Thyroid gland (tissue), 4 donors: ENCODE data around the gene MRPS5. TPM values are rescaled to one million over a fixed set of nuclear protein-coding genes. Genes with fewer than 3 reads are reported as not detected.

Experiments used
- DNase-seq, 2 donors: peaks; one replicate each; pipeline ENCODE4 v3.0.0-alpha.2; 2019
- H3K27ac ChIP-seq, 3 donors: fragments of 200-600 bp; sonication (generic); 1 replicate in 2 of 3; 2 replicates in 1 of 3; pipeline ENCODE4 v1.5.1; 2016 to 2019; ENCODE audit warnings: mild to moderate bottlenecking in 1 of 3, moderate library complexity in 1 of 3
- H3K27me3 ChIP-seq: fragments of 200-600 bp; sonication (generic); one replicate; pipeline ENCODE4 v1.5.1; 2019
- H3K36me3 ChIP-seq, 2 donors: fragments of 200-600 bp; sonication (generic); one replicate each; pipeline ENCODE4 v1.5.1; 2016 to 2019
- H3K4me1 ChIP-seq, 2 donors: fragments of 200-600 bp; sonication (generic); one replicate each; pipeline ENCODE4 v1.5.1; 2017 to 2019
- H3K4me3 ChIP-seq, 3 donors: fragments of 200-600 bp; sonication (generic); replicated peaks in 1 of 3; 1 replicate in 2 of 3; 2 replicates in 1 of 3; pipeline ENCODE4 v1.5.1; 2016; ENCODE audit warnings: mild to moderate bottlenecking in 1 of 3
- H3K9me3 ChIP-seq: fragments of 200-600 bp; sonication (generic); one replicate; pipeline ENCODE4 v1.5.1; 2017
- CTCF ChIP-seq, 6 experiments: fragments of 200-600 bp in 3 of 6; fragments of 450-650 bp in 3 of 6; sonication (generic) in 3 of 6; IDR thresholded peaks; one replicate each; pipeline ENCODE4 v1.5.1; 2016 to 2019; ENCODE audit warnings: antibody characterized with exemption in 6 of 6, mild to moderate bottlenecking in 2 of 6, inconsistent platforms in 1 of 6, moderate library complexity in 1 of 6
- POLR2A ChIP-seq, 2 donors: fragments of 450-650 bp; IDR thresholded peaks; one replicate each; pipeline ENCODE4 v1.6.1; 2017; ENCODE audit warnings: antibody characterized with exemption in 2 of 2, mild to moderate bottlenecking in 2 of 2, moderate library complexity in 1 of 2
- WGBS, 2 donors: methylation state at CpG; one replicate each; pipeline ENCODE4 v1.1.5; 2017; 5-methylcytosine and 5-hydroxymethylcytosine counted together
- intact Hi-C: fragments of 100-400 bp; cut with DNase I; formaldehyde crosslinking; loops from one replicate; pipeline ENCODE4 v1.15.1; 2023
- total RNA-seq, 4 donors: library from RNA; depleted of rRNA; stranded (reverse); fragments of >200 nt; gene quantifications; one replicate each; pipeline ENCODE4 v1.2.3, GENCODE V29; 2016

The MRPS5 gene
- total RNA-seq, 4 donors from 2014 or later = 50.8 to 58.7 (median 54.9) TPM

- no peaks in the 10 kb centered on the region for H3K27me3 ChIP-seq
- no peak for DNase-seq
- H3K27ac ChIP-seq = peak overlapping the region; percentile 39 to 50 (median 41)
- peaks cover 19 to 36% of the 10 kb centered on the region in 2 donors for H3K4me1 ChIP-seq
- H3K9me3 ChIP-seq = no peaks in the 10 kb centered on the region
- H3K4me3 ChIP-seq = no peak overlapping the region
- WGBS, 2 donors = 87 to 91% methylated on average over 13 of the region's 13 CpGs
- H3K36me3 ChIP-seq = no peaks in the 10 kb centered on the region
- intact Hi-C loops = no loop called here
- no peak for TF ChIP-seq POLR2A (IDR thresholded peaks at IDR 0.05)
- TF ChIP-seq CTCF (IDR thresholded peaks at IDR 0.05) = no peak
These were observed 68.7 kb downstream of the MRPS5 start for GRCh38 chr2:95052804-95053479.

GRCh38 chr2:95052307-95052706, 69.3 kb downstream of the MRPS5 start:
- Histone ChIP-seq H3K27me3 (no peaks in the 10 kb centered on the region), H3K4me3 (no peak overlapping the region), H3K36me3 (no peaks in the 10 kb centered on the region), H3K9me3 (no peaks in the 10 kb centered on the region), H3K4me1 (peaks cover 23 to 36% of the 10 kb centered on the region in 2 donors), H3K27ac (peak overlapping the region; percentile 39 to 50 (median 41))
- TF ChIP-seq CTCF (IDR thresholded peaks at IDR 0.05) (no peak), POLR2A (IDR thresholded peaks at IDR 0.05) (no peak)
- WGBS, 2 donors = 52 to 67% methylated on average over 6 of the region's 6 CpGs
- DNase-seq = peak; percentile 36 to 62
- intact Hi-C loops = no loop called here

GRCh38 chr2:95051626-95052025, 70.0 kb downstream of the MRPS5 start:
- peak overlapping the region in 2 of 3 donors; percentile 39 to 50 for H3K27ac ChIP-seq
- no peaks in the 10 kb centered on the region for H3K27me3 ChIP-seq
- intact Hi-C loops = no loop called here
- H3K4me3 ChIP-seq = no peak overlapping the region
- no peaks in the 10 kb centered on the region for H3K9me3 ChIP-seq
- no peaks in the 10 kb centered on the region for H3K36me3 ChIP-seq
- H3K4me1 ChIP-seq = peaks cover 23 to 29% of the 10 kb centered on the region in 2 donors
- 93% methylated on average over 9 to 10 of the region's 10 CpGs for WGBS, 2 donors
- DNase-seq = no peak
- no peak for TF ChIP-seq POLR2A (IDR thresholded peaks at IDR 0.05)
- no peak for TF ChIP-seq CTCF (IDR thresholded peaks at IDR 0.05)

- no peak for DNase-seq
- WGBS, 2 donors = 76 to 81% methylated on average over 7 of the region's 7 CpGs
- H3K4me3 ChIP-seq = no peak overlapping the region
- intact Hi-C loops = no loop called here
- peaks cover 23 to 28% of the 10 kb centered on the region in 2 donors for H3K4me1 ChIP-seq
- no peak for TF ChIP-seq CTCF (IDR thresholded peaks at IDR 0.05)
- H3K9me3 ChIP-seq = no peaks in the 10 kb centered on the region
- H3K27me3 ChIP-seq = no peaks in the 10 kb centered on the region
- H3K36me3 ChIP-seq = no peaks in the 10 kb centered on the region
- H3K27ac ChIP-seq = no peak overlapping the region
These were observed 71.0 kb downstream of the MRPS5 start for GRCh38 chr2:95050385-95051300.

GRCh38 chr2:95049961-95050360, 71.6 kb downstream of the MRPS5 start:
- TF ChIP-seq CTCF (IDR thresholded peaks at IDR 0.05) (no peak), POLR2A (IDR thresholded peaks at IDR 0.05) (no peak)
- peaks cover 23 to 28% of the 10 kb centered on the region in 2 donors for H3K4me1 ChIP-seq
- WGBS, 2 donors = 87 to 96% methylated on average over 3 to 6 of the region's 6 CpGs
- no peak overlapping the region for H3K4me3 ChIP-seq
- no peak overlapping the region for H3K27ac ChIP-seq
- H3K27me3 ChIP-seq = no peaks in the 10 kb centered on the region
- no peak for DNase-seq
- intact Hi-C loops = no loop called here
- H3K36me3 ChIP-seq = no peaks in the 10 kb centered on the region
- H3K9me3 ChIP-seq = no peaks in the 10 kb centered on the region
